Mononuclear cell (primary cell): Measurements from ENCODE around the gene FN1. TPM values are rescaled to one million over a fixed set of nuclear protein-coding genes. Genes with fewer than 3 reads are reported as not detected.

ENCODE experiments used
- H3K27me3 ChIP-seq: 2 replicates; pipeline ENCODE4 v1.6.0; 2011; ENCODE audit warnings: low read length, control low read depth; ENCODE audit not compliant: insufficient read depth
- H3K4me1 ChIP-seq: 2 replicates; pipeline ENCODE4 v1.5.1; 2011; ENCODE audit warnings: mild to moderate bottlenecking, low read length, control low read depth; ENCODE audit not compliant: insufficient read depth
- H3K4me3 ChIP-seq: 2 replicates; pipeline ENCODE4 v1.5.1; 2011; ENCODE audit warnings: mild to moderate bottlenecking, low read length, moderate library complexity
- H3K9me3 ChIP-seq: 2 replicates; pipeline ENCODE4 v1.5.1; 2011; ENCODE audit warnings: low read depth, mild to moderate bottlenecking, control low read depth, low read length
- total RNA-seq: library from RNA; depleted of rRNA; stranded (reverse); fragments of >200 nt; gene quantifications from one replicate; pipeline ENCODE4 v1.2.3, GENCODE V29; 2012

Gene FN1
- total RNA-seq, 1 donor, result 4.6 TPM

GRCh38 chr2:215394102-215394805 lies 41.6 kb downstream of the FN1 start:
- H3K27me3 ChIP-seq, result no peaks in the 10 kb centered on the region
- no peak overlapping the region for H3K4me3 ChIP-seq
- peaks cover 5% of the 10 kb centered on the region for H3K4me1 ChIP-seq
- H3K9me3 ChIP-seq, result no peaks in the 10 kb centered on the region

- H3K9me3 ChIP-seq, result no peaks in the 10 kb centered on the region
- peaks cover 5% of the 10 kb centered on the region for H3K4me1 ChIP-seq
- H3K4me3 ChIP-seq, result no peak overlapping the region
- H3K27me3 ChIP-seq, result no peaks in the 10 kb centered on the region
These were observed 43.1 kb downstream of the FN1 start for GRCh38 chr2:215392687-215393270.

- H3K9me3 ChIP-seq, result no peaks in the 10 kb centered on the region
- no peaks in the 10 kb centered on the region for H3K27me3 ChIP-seq
- H3K4me3 ChIP-seq, result no peak overlapping the region
- H3K4me1 ChIP-seq, result peaks cover 5% of the 10 kb centered on the region
These were observed 43.7 kb downstream of the FN1 start for GRCh38 chr2:215392164-215392563.

GRCh38 chr2:215391531-215391930 lies 44.3 kb downstream of the FN1 start:
- Histone ChIP-seq H3K4me1 (no peaks in the 10 kb centered on the region), H3K9me3 (no peaks in the 10 kb centered on the region), H3K4me3 (no peak overlapping the region), H3K27me3 (no peaks in the 10 kb centered on the region)

GRCh38 chr2:215390550-215390913 lies 45.3 kb downstream of the FN1 start:
- no peaks in the 10 kb centered on the region for H3K27me3 ChIP-seq
- H3K4me1 ChIP-seq, result no peaks in the 10 kb centered on the region
- no peaks in the 10 kb centered on the region for H3K9me3 ChIP-seq
- H3K4me3 ChIP-seq, result no peak overlapping the region

- Histone ChIP-seq H3K9me3 (no peaks in the 10 kb centered on the region), H3K4me3 (no peak overlapping the region), H3K27me3 (no peaks in the 10 kb centered on the region), H3K4me1 (no peaks in the 10 kb centered on the region)
These were observed 47.7 kb downstream of the FN1 start for GRCh38 chr2:215388002-215388728.

- no peaks in the 10 kb centered on the region for H3K9me3 ChIP-seq
- no peaks in the 10 kb centered on the region for H3K27me3 ChIP-seq
- no peaks in the 10 kb centered on the region for H3K4me1 ChIP-seq
- H3K4me3 ChIP-seq, result no peak overlapping the region
These were observed 49.3 kb downstream of the FN1 start for GRCh38 chr2:215386566-215386965.

GRCh38 chr2:215384710-215385109 lies 51.2 kb downstream of the FN1 start:
- no peaks in the 10 kb centered on the region for H3K27me3 ChIP-seq
- no peaks in the 10 kb centered on the region for H3K9me3 ChIP-seq
- H3K4me1 ChIP-seq, result no peaks in the 10 kb centered on the region
- no peak overlapping the region for H3K4me3 ChIP-seq

GRCh38 chr2:215383652-215384279 lies 52.1 kb downstream of the FN1 start:
- Histone ChIP-seq H3K4me3 (no peak overlapping the region), H3K4me1 (no peaks in the 10 kb centered on the region), H3K9me3 (no peaks in the 10 kb centered on the region), H3K27me3 (no peaks in the 10 kb centered on the region)

GRCh38 chr2:215382480-215382879 lies 53.4 kb downstream of the FN1 start:
- Histone ChIP-seq H3K4me3 (no peak overlapping the region), H3K9me3 (no peaks in the 10 kb centered on the region), H3K4me1 (no peaks in the 10 kb centered on the region), H3K27me3 (no peaks in the 10 kb centered on the region)

GRCh38 chr2:215382011-215382410 lies 53.9 kb downstream of the FN1 start:
- H3K9me3 ChIP-seq, result no peaks in the 10 kb centered on the region

GRCh38 chr2:215380699-215381098 lies 55.2 kb downstream of the FN1 start:
- no peak overlapping the region for H3K4me3 ChIP-seq
- H3K4me1 ChIP-seq, result no peaks in the 10 kb centered on the region
- H3K27me3 ChIP-seq, result no peaks in the 10 kb centered on the region
- H3K9me3 ChIP-seq, result no peaks in the 10 kb centered on the region

More at GRCh38 chr2:215382011-215382410, 53.9 kb downstream of the FN1 start:
- Histone ChIP-seq H3K4me3 (no peak overlapping the region), H3K4me1 (no peaks in the 10 kb centered on the region), H3K27me3 (no peaks in the 10 kb centered on the region)

GRCh38 chr2:215379948-215380347 lies 55.9 kb downstream of the FN1 start:
- no peaks in the 10 kb centered on the region for H3K27me3 ChIP-seq
- H3K4me1 ChIP-seq, result no peaks in the 10 kb centered on the region
- no peaks in the 10 kb centered on the region for H3K9me3 ChIP-seq
- no peak overlapping the region for H3K4me3 ChIP-seq

- H3K4me1 ChIP-seq, result no peaks in the 10 kb centered on the region
- no peak overlapping the region for H3K4me3 ChIP-seq
- H3K9me3 ChIP-seq, result no peaks in the 10 kb centered on the region
- no peaks in the 10 kb centered on the region for H3K27me3 ChIP-seq
These were observed 56.8 kb downstream of the FN1 start for GRCh38 chr2:215379039-215379438.

GRCh38 chr2:215378045-215378444 lies 57.8 kb downstream of the FN1 start:
- Histone ChIP-seq H3K4me3 (no peak overlapping the region), H3K27me3 (no peaks in the 10 kb centered on the region), H3K4me1 (no peaks in the 10 kb centered on the region), H3K9me3 (no peaks in the 10 kb centered on the region)
